GM12864 (cell line): ENCODE data around the gene C9orf153.

Experiments
- DNase-seq: peaks from one replicate; pipeline ENCODE4 v3.0.0-alpha.2; 2011; ENCODE audit warnings: low read depth
- H3K4me3 ChIP-seq: 2 replicates; pipeline ENCODE4 v1.5.1; 2011; ENCODE audit warnings: mild to moderate bottlenecking, low read depth, low read length, control low read depth
- CTCF ChIP-seq: IDR thresholded peaks from 2 replicates; pipeline ENCODE4 v1.5.1; 2011; ENCODE audit warnings: low read depth, mild to moderate bottlenecking, moderate library complexity, low read length, control low read depth, inconsistent platforms; ENCODE audit errors: missing control alignments

The C9orf153 gene

GRCh38 chr9:86288499-86289198, 29.2 kb upstream of the C9orf153 start:
- H3K4me3 ChIP-seq = no peak overlapping the region
- no peak for TF ChIP-seq CTCF
- no peak for DNase-seq

GRCh38 chr9:86287013-86287412, 27.6 kb upstream of the C9orf153 start:
- TF ChIP-seq CTCF = peak; percentile 28
- no peak overlapping the region for H3K4me3 ChIP-seq
- DNase-seq = peak; percentile 21

GRCh38 chr9:86286278-86286677, 26.8 kb upstream of the C9orf153 start:
- DNase-seq = no peak
- no peak for TF ChIP-seq CTCF
- H3K4me3 ChIP-seq = no peak overlapping the region

- H3K4me3 ChIP-seq = no peak overlapping the region
- DNase-seq = no peak
- TF ChIP-seq CTCF = no peak
Measured at GRCh38 chr9:86285261-86285660, 25.8 kb upstream of the C9orf153 start.

GRCh38 chr9:86282979-86283535, 23.6 kb upstream of the C9orf153 start:
- H3K4me3 ChIP-seq = peak overlapping the region; percentile 98
- no peak for TF ChIP-seq CTCF
- no peak for DNase-seq

- peak within 1 kb of the TSS; percentile 98 for H3K4me3 ChIP-seq
- no peak for TF ChIP-seq CTCF
- DNase-seq = peak; percentile 58
Measured at GRCh38 chr9:86282077-86282978, 22.9 kb upstream of the C9orf153 start, which contains the start of gene ISCA1. TSS of gene ISCA1 (minus strand) at chr9:86282538. CDS start at chr9:86282458, 80 bp downstream.
